AG04450 (cell line): ENCODE data around the gene TMEM269. TPM values are rescaled to one million over a fixed set of nuclear protein-coding genes. Genes with fewer than 3 reads are reported as not detected.

ENCODE experiments used
- CTCF ChIA-PET: fragments of 300-600, 350-600 bp; formaldehyde crosslinking; extraction: SDS; loops from one replicate; lab custom pipeline; 2022; ENCODE audit warnings: antibody characterized with exemption, inconsistent platforms; lab: Charles Lee
- POLR2A ChIA-PET: fragments of 350-600 bp; formaldehyde crosslinking; extraction: SDS; loops from one replicate; lab custom pipeline; 2021; ENCODE audit warnings: antibody characterized with exemption, inconsistent platforms; lab: Yijun Ruan, JAX
- DNase-seq: peaks from one replicate; pipeline ENCODE4 v3.0.0-alpha.2; 2011; ENCODE audit warnings: low read depth, low spot score
- H3K27ac ChIP-seq: one replicate; pipeline ENCODE4 v1.5.1; 2012; ENCODE audit warnings: low read depth, low read length, control low read depth
- H3K27me3 ChIP-seq: one replicate; pipeline ENCODE4 v1.6.0; 2012; ENCODE audit warnings: low read length; ENCODE audit not compliant: control insufficient read depth, insufficient read depth
- H3K4me3 ChIP-seq: 2 replicates; pipeline ENCODE4 v1.5.1; 2011; ENCODE audit warnings: mild to moderate bottlenecking, low read depth, low read length, control low read depth
- H3K9me3 ChIP-seq: 2 replicates; pipeline ENCODE4 v1.5.1; 2012; ENCODE audit warnings: low read length; ENCODE audit not compliant: control insufficient read depth, insufficient read depth
- polyA minus RNA-seq: library from RNA; depleted of rRNA, polyadenylated mRNA; stranded (reverse); fragments of >200 nt; gene quantifications from 2 replicates; pipeline ENCODE4 v1.2.3, GENCODE V29; 2011; rRNA and poly(A)+ RNA removed
- polyA plus RNA-seq: library from polyadenylated mRNA; depleted of rRNA; stranded (reverse); fragments of >200 nt; gene quantifications from 2 replicates; pipeline ENCODE4 v1.2.3, GENCODE V29; 2011; rRNA removed
- TF ChIP-seq, protein P1 (sequence below): IDR thresholded peaks from 2 replicates; pipeline ENCODE4 v1.5.1; 2011; ENCODE audit warnings: low read depth, low read length, control low read depth, inconsistent platforms

Gene TMEM269, protein sequence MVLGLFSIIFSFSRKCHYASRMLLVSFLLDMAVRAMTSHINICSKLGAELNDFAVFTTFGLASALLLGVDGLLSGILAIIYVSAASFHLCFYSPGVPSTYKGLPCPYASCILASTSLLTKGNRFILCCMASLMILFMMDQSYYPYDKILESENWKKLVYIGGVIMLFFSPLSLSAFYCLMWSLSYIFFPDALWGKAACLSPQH
- 0.04 TPM in 1 of 2 replicates, not detected in the other for polyA plus RNA-seq
- not detected in 2 replicates for polyA minus RNA-seq

DNA sequence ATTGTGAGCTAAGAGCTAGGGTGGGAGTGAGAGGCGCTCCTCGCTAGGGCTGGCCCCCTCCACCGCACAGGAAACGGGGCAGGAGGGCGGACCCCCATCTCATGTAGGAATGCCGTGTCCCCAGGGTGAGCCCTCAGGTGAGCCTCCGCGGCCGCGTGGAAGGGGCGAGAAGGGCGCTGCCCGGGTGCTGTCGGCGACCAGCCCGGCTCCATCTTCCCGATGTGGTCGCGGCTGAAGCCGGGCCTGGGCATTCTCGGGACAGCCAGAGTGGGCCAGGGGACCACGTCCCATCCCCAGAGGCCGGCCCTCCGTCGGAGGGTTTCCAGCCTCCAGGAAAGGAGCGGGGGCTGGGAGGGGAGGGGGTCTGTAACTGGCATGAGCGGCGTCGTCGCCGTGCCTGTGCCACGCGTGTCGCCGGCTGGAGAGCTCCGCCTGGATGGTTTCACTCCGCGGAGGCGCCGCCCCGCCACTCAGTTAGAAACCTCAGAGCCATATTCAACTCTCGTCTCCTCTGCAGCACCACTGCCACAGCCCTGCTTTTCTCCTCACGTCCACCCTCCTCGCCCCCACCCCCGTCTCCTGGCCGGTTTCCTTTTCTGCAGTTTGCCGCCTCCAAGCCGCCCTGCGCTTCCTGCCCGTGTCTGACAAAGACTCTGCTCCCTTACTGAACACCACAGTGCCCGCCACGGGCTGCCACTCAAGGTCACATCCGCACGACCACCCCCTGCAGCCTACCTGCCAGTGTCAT is at the start of gene TMEM269:
Gene TMEM269 (plus strand): TSS at position 46 of the 748 bp plus-strand sequence. CDS start 4,903 bp downstream, outside the sequence.
- no peaks in the 10 kb centered on the region for H3K27me3 ChIP-seq
- no peaks in the 10 kb centered on the region; the same call in 1 of the 2 replicates for H3K9me3 ChIP-seq
- ChIA-PET CTCF (interaction anchor here (1.0 kb wide), 1 partner anchor 289 kb away, joined by 3 read pairs; no protein-coding TSS in a partner anchor), POLR2A (no interaction called here)
- H3K27ac ChIP-seq, result no peak within 1 kb of the TSS
- H3K4me3 ChIP-seq, result peak within 1 kb of the TSS; percentile 49
- DNase-seq, result no peak
- TF ChIP-seq, protein P1, sequence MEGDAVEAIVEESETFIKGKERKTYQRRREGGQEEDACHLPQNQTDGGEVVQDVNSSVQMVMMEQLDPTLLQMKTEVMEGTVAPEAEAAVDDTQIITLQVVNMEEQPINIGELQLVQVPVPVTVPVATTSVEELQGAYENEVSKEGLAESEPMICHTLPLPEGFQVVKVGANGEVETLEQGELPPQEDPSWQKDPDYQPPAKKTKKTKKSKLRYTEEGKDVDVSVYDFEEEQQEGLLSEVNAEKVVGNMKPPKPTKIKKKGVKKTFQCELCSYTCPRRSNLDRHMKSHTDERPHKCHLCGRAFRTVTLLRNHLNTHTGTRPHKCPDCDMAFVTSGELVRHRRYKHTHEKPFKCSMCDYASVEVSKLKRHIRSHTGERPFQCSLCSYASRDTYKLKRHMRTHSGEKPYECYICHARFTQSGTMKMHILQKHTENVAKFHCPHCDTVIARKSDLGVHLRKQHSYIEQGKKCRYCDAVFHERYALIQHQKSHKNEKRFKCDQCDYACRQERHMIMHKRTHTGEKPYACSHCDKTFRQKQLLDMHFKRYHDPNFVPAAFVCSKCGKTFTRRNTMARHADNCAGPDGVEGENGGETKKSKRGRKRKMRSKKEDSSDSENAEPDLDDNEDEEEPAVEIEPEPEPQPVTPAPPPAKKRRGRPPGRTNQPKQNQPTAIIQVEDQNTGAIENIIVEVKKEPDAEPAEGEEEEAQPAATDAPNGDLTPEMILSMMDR, result no peak

DNA sequence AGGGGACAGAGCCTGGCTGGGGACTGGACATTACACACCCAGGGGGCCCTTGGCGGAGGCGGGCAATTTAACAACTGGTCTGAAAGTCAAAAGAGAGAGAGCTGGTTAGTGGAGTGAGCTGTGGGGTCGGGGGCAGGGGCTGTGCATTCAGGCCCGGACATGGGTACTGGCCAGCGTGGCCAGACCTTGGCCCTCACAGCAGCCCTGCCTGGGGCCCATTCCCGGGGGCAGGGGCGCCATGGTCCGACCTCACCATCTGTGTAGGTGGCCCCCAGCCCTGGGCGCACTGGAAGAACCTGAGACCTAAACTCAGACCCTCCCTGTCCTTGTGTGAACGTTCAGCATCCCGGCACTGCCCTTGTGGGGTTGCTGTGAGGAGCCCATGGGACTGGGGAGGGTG is 49.7 kb upstream of the TMEM269 start:
- POLR2A ChIA-PET, result no interaction called here

DNA sequence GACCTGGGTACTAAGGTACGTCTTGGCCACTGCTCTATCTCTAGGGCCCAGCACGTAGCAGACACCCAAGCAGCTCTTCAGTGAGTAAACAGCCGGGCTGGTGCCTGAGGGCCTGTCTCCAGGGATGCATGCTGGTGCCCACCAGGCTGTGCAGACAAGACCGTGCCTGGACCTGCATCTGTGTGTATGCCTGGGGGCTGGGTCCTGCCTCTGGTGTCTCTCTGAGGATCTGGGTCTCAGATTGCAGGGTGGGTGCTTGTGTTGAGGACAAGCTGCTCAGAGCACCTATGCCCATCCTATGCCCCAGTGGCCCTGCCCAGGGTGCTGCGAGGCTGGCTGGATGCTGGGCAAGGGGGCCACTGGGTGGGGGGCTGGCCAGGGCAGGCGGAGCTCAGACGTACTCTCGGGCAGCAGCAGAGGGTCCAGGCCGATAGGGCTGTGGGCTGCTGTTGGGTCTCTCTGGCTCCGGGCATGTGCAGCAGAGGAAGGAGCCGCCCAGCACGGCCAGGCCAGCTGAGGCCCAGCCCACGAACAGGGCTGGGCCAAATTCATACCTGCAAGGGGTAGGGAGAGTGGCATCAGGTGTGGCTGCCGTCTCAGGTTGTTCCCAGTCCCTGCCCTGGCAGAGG is 49.2 kb upstream of the TMEM269 start:
- CTCF ChIA-PET, result interaction anchor here (1.1 kb wide), 1 partner anchor 17 kb away, joined by 4 read pairs; no protein-coding TSS in a partner anchor
- DNase-seq, result no peak
- no peaks in the 10 kb centered on the region; the same call in 1 of the 2 replicates for H3K9me3 ChIP-seq
- H3K27me3 ChIP-seq, result peaks cover 9% of the 10 kb centered on the region
- no peak overlapping the region for H3K4me3 ChIP-seq
- TF ChIP-seq, protein P1, result no peak
- H3K27ac ChIP-seq, result no peak overlapping the region
- POLR2A ChIA-PET, result no interaction called here

More for the DNA sequence above, 49.7 kb upstream of the TMEM269 start:
- TF ChIP-seq, protein P1, result no peak
- CTCF ChIA-PET, result interaction anchor here (1.1 kb wide), 1 partner anchor 18 kb away, joined by 4 read pairs; no protein-coding TSS in a partner anchor
- Histone ChIP-seq H3K27me3 (peaks cover 7% of the 10 kb centered on the region), H3K27ac (no peak overlapping the region), H3K4me3 (no peak overlapping the region), H3K9me3 (no peaks in the 10 kb centered on the region; the same call in 1 of the 2 replicates)
- DNase-seq, result no peak

DNA sequence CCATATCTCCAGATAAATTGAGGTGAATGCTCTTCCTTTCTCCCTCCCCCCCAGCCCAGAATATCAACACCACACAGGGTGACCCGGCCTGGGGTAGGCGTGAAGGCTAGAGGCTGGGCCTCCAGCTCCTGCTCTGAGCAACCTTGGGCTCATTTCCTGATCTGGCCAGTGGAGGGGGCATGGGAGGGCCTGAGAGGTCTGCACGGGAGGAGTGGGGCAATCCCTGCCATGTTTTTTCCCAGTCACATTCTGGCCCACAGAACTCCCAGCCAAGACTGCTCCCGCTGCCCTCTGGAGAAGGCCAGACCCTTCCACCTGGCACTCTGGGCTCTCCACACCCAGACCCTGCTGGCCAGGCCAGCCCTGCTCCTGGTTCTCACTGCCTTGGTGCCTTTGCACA is 48.6 kb upstream of the TMEM269 start:
- ChIA-PET CTCF (interaction anchor here (1.1 kb wide), 1 partner anchor 17 kb away, joined by 4 read pairs; no protein-coding TSS in a partner anchor), POLR2A (no interaction called here)
- Histone ChIP-seq H3K4me3 (no peak overlapping the region), H3K27ac (no peak overlapping the region), H3K9me3 (no peaks in the 10 kb centered on the region; the same call in 1 of the 2 replicates), H3K27me3 (peaks cover 9% of the 10 kb centered on the region)
- TF ChIP-seq, protein P1, result peak; percentile 43
- no peak for DNase-seq
